ENCODE measurements around the gene CACNA1E. TPM values are rescaled to one million over a fixed set of nuclear protein-coding genes. Genes with fewer than 3 reads are reported as not detected.

CACNA1E gene
- total RNA-seq, 1 experiment from 2014 or later, result 0.46 TPM

- Histone ChIP-seq H3K9ac (ENCODE audit: extremely low read depth, insufficient read length, low read length) (no peak overlapping the region), H3T11ph (ENCODE audit: low read length) (no peak overlapping the region), H2BK120ac (ENCODE audit: low read depth, low read length, poor library complexity, severe bottlenecking) (no peak overlapping the region), H2BK5ac (ENCODE audit: insufficient read length, low read length) (no peak overlapping the region), H3K4me2 (ENCODE audit: insufficient read depth, insufficient read length, low read length) (no peak overlapping the region), H3K27me3 (ENCODE audit: insufficient read depth, low read length) (peaks cover 23% of the 10 kb centered on the region; the same call in 1 of the 2 replicates), H2BK15ac (ENCODE audit: low read depth, low read length) (no peak overlapping the region), H4K91ac (ENCODE audit: insufficient read length, low read depth, low read length) (no peak overlapping the region), H3K23ac (ENCODE audit: insufficient read length, low read depth, low read length) (no peak overlapping the region), H4K8ac (replicated peaks; ENCODE audit: insufficient read length, low read depth, low read length) (no peak overlapping the region), H3K27ac (ENCODE audit: insufficient read length, low read depth, low read length) (no peak overlapping the region), H3K79me1 (ENCODE audit: insufficient read depth, low read depth, low read length, poor library complexity, severe bottlenecking) (no peaks in the 10 kb centered on the region), H3K23me2 (ENCODE audit: insufficient read length, low read depth, low read length, poor library complexity, severe bottlenecking) (peaks cover 13% of the 10 kb centered on the region), H3K14ac (ENCODE audit: insufficient read depth, low read length) (no peak overlapping the region), H2BK20ac (ENCODE audit: low read depth, low read length, poor library complexity, severe bottlenecking) (no peak overlapping the region), H3K4me1 (ENCODE audit: insufficient read depth, low read length) (no peaks in the 10 kb centered on the region), H2BK12ac (ENCODE audit: insufficient read length, low read depth, low read length) (no peak overlapping the region), H4K5ac (ENCODE audit: insufficient read length, low read depth, low read length) (no peak overlapping the region), H2AFZ (ENCODE audit: low read length) (no peak overlapping the region), H3K4ac (ENCODE audit: low read depth, low read length) (no peak overlapping the region), H3K79me2 (ENCODE audit: insufficient read depth, low read length) (no peaks in the 10 kb centered on the region), H3K9me3 (ENCODE audit: control insufficient read depth, low read depth, low read length) (no peaks in the 10 kb centered on the region), H3K18ac (ENCODE audit: insufficient read length, low read depth, low read length) (no peak overlapping the region), H3K56ac (ENCODE audit: insufficient read length, low read depth, low read length) (no peak overlapping the region), H2AK5ac (ENCODE audit: insufficient read length, low read length) (no peak overlapping the region), H4K20me1 (ENCODE audit: control insufficient read depth, insufficient read depth, insufficient read length) (no peaks in the 10 kb centered on the region)
- peaks cover 0 to 5% of the 10 kb centered on the region in 2 experiments; a peak in 2 of 5 replicates for H3K9me3 Mint-ChIP-seq
- DNase-seq, result peak; percentile 54
- peaks cover 0 to 4% (median 0%) of the 10 kb centered on the region in 3 experiments; a peak in 1 of 7 replicates for H3K36me3 Mint-ChIP-seq (ENCODE audit: insufficient read depth in 1 of 3, low read depth in 3 of 3)
- no CpG with 5 or more reads among the region's 3 CpGs for WGBS (ENCODE audit: extremely low coverage, insufficient read length, low lambda C conversion rate)
- no peak overlapping the region for H3K27ac Mint-ChIP-seq
- peak; percentile 89 for TF ChIP-seq CTCF (conservative IDR thresholded peaks at IDR 0.05)
- peaks cover 14 to 21% of the 10 kb centered on the region in 2 experiments for H3K4me1 Mint-ChIP-seq
- H3K27me3 Mint-ChIP-seq (ENCODE audit: low read depth), result peaks cover 44% of the 10 kb centered on the region
- H3K4me3 Mint-ChIP-seq, result no peak overlapping the region
Measured at GRCh38 chr1:181479137-181479745, 4.1 kb upstream of the CACNA1E start.
